ENCODE results near the gene KISS1R. TPM values are rescaled to one million over a fixed set of nuclear protein-coding genes. Genes with fewer than 3 reads are reported as not detected.

The KISS1R gene
- total RNA-seq, 5 donors from 2014 or later (not counting 1 experiment from before 2014, with no cell fraction given): 1.5 to 4.9 (median 2.8) TPM

- Histone ChIP-seq H3K27me3 (replicated peaks in 1 of 2; ENCODE audit: control insufficient read depth in 2 of 2, extremely low read depth in 1 of 2, insufficient read depth in 2 of 2, low read length in 1 of 2) (no peaks in the 10 kb centered on the region), H3K4me1 (ENCODE audit: control insufficient read depth in 1 of 2, extremely low read depth in 1 of 2, insufficient read depth in 2 of 2, low read length in 2 of 2) (peaks cover 2 to 33% of the 10 kb centered on the region in 2 experiments), H3K27ac (ENCODE audit: low read length) (no peak overlapping the region), H3K4me3 (ENCODE audit: control insufficient read depth in 1 of 2, extremely low read depth in 1 of 2, low read length in 1 of 2) (no peak overlapping the region), H3K36me3 (ENCODE audit: control insufficient read depth in 2 of 2, extremely low read depth in 1 of 2, insufficient read depth in 1 of 2, low read length in 1 of 2) (peaks cover 9 to 23% of the 10 kb centered on the region in 2 donors), H3K9me3 (no peaks in the 10 kb centered on the region)
- ATAC-seq (replicated peaks in 1 of 4) (no peak), DNase-seq (no peak)
- H3K27me3 Mint-ChIP-seq: no peaks in the 10 kb centered on the region
- H3K9me3 Mint-ChIP-seq: no peaks in the 10 kb centered on the region
- 98% methylated on average over 28 of the region's 28 CpGs for WGBS (ENCODE audit: insufficient coverage)
- ChIA-PET CTCF (no interaction called here), POLR2A (no interaction called here)
- peak overlapping the region in 1 of 3 donors; percentile 59 for H3K4me3 Mint-ChIP-seq
- H3K27ac Mint-ChIP-seq: no peak overlapping the region
- H3K36me3 Mint-ChIP-seq: peaks cover 11% of the 10 kb centered on the region
- peaks cover 10 to 18% (median 17%) of the 10 kb centered on the region in 3 donors for H3K4me1 Mint-ChIP-seq
Measured at GRCh38 chr19:870963-871401, 46.2 kb upstream of the KISS1R start.

- Mint-ChIP-seq H3K36me3 (peaks cover 16% of the 10 kb centered on the region), H3K27ac (peak overlapping the region; percentile 90 to 92), H3K9me3 (no peaks in the 10 kb centered on the region), H3K4me1 (peaks cover 10 to 18% (median 17%) of the 10 kb centered on the region in 3 donors), H3K4me3 (peak overlapping the region; percentile 71 to 79 (median 79)), H3K27me3 (no peaks in the 10 kb centered on the region)
- DNase-seq: peak in 6 of 35 experiments; percentile 15 to 62 (median 36)
- Histone ChIP-seq H3K4me1 (ENCODE audit: control insufficient read depth in 1 of 2, extremely low read depth in 1 of 2, insufficient read depth in 2 of 2, low read length in 2 of 2) (peaks cover 2 to 33% of the 10 kb centered on the region in 2 experiments), H3K27me3 (replicated peaks in 1 of 2; ENCODE audit: control insufficient read depth in 2 of 2, extremely low read depth in 1 of 2, insufficient read depth in 2 of 2, low read length in 1 of 2) (no peaks in the 10 kb centered on the region), H3K27ac (ENCODE audit: low read length) (peak overlapping the region; percentile 65), H3K36me3 (ENCODE audit: control insufficient read depth in 2 of 2, extremely low read depth in 1 of 2, insufficient read depth in 1 of 2, low read length in 1 of 2) (peaks cover 12 to 23% of the 10 kb centered on the region in 2 donors), H3K9me3 (no peaks in the 10 kb centered on the region), H3K4me3 (ENCODE audit: control insufficient read depth in 1 of 2, extremely low read depth in 1 of 2, low read length in 1 of 2) (no peak overlapping the region)
- peak in 2 of 4 experiments; percentile 0 to 7 for ATAC-seq (replicated peaks in 1 of 4)
- ChIA-PET CTCF (interaction anchor here in 1 of 2 donors (1.0 kb wide), 1 partner anchor 8 kb away, joined by 8 read pairs; no protein-coding TSS in a partner anchor), POLR2A (interaction anchor here in 1 of 2 donors (0.7 kb wide), 1 partner anchor 39 kb away, joined by 5 read pairs; no protein-coding TSS in a partner anchor)
- 94% methylated on average over 18 of the region's 33 CpGs for WGBS (ENCODE audit: insufficient coverage)
Measured at GRCh38 chr19:871446-872265, 45.5 kb upstream of the KISS1R start.

DNA sequence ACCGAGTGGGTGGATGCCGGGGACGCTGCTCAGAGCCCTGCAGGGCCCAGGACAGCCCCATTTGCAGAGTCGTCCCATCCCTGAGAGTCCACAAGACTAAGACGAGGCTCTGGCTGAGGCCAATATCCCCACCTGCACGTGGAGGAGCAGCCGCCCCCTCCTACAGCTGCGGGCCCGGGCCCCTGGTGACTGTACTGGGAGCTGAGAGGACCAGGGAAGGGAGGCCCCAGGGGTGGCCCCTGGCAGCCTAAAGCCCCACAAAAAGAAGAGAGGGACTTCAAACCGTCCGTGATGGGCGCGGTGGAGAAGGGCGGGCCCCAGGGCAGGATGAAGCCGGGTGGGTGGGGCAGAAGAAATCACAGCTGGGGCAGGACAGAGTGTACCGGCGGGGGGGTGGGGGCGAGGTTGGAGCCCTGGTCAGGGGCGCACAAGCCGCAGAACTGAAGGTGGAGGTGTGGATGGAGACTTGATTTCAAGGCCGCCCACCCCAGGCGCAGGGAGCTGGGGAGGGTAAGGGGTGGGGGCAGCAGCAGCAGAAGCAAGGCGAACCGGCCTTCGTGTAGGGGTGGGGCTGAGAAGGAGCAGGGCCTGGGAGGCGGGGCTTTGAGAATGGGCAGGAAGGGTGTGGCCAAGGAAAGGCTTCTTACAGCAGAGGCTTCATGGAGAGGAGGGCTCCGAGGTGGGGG is 44.7 kb upstream of the KISS1R start:
- Histone ChIP-seq H3K27me3 (replicated peaks in 1 of 2; ENCODE audit: control insufficient read depth in 2 of 2, extremely low read depth in 1 of 2, insufficient read depth in 2 of 2, low read length in 1 of 2) (no peaks in the 10 kb centered on the region), H3K27ac (ENCODE audit: low read length) (peak overlapping the region; percentile 65), H3K9me3 (no peaks in the 10 kb centered on the region), H3K36me3 (ENCODE audit: control insufficient read depth in 2 of 2, extremely low read depth in 1 of 2, insufficient read depth in 1 of 2, low read length in 1 of 2) (peaks cover 12 to 27% of the 10 kb centered on the region in 2 donors), H3K4me1 (ENCODE audit: control insufficient read depth in 1 of 2, extremely low read depth in 1 of 2, insufficient read depth in 2 of 2, low read length in 2 of 2) (peaks cover 2 to 33% of the 10 kb centered on the region in 2 experiments), H3K4me3 (ENCODE audit: control insufficient read depth in 1 of 2, extremely low read depth in 1 of 2, low read length in 1 of 2) (peak overlapping the region in 1 of 2 donors; percentile 31)
- DNase-seq (peak; percentile 70 to 92 (median 84)), ATAC-seq (replicated peaks in 1 of 4) (peak; percentile 79 to 83 (median 81))
- peak overlapping the region; percentile 71 to 79 (median 79) for H3K4me3 Mint-ChIP-seq
- no peaks in the 10 kb centered on the region for H3K9me3 Mint-ChIP-seq
- peak overlapping the region; percentile 89 to 92 for H3K27ac Mint-ChIP-seq
- no peaks in the 10 kb centered on the region for H3K27me3 Mint-ChIP-seq
- CTCF ChIA-PET: interaction anchor here in 1 of 2 donors (1.0 to 1.5 kb wide), 2 partner anchors 9 to 21 kb away, joined by 5 to 8 read pairs; partner anchors contain the start of genes MED16 and RNU6-9
- peaks cover 10 to 17% (median 16%) of the 10 kb centered on the region in 3 donors for H3K4me1 Mint-ChIP-seq
- POLR2A ChIA-PET: interaction anchor here in 1 of 2 donors (0.7 kb wide), 1 partner anchor 38 kb away, joined by 5 read pairs; no protein-coding TSS in a partner anchor
- H3K36me3 Mint-ChIP-seq: peaks cover 14% of the 10 kb centered on the region
- 43% methylated on average over 15 of the region's 27 CpGs for WGBS (ENCODE audit: insufficient coverage)

DNA sequence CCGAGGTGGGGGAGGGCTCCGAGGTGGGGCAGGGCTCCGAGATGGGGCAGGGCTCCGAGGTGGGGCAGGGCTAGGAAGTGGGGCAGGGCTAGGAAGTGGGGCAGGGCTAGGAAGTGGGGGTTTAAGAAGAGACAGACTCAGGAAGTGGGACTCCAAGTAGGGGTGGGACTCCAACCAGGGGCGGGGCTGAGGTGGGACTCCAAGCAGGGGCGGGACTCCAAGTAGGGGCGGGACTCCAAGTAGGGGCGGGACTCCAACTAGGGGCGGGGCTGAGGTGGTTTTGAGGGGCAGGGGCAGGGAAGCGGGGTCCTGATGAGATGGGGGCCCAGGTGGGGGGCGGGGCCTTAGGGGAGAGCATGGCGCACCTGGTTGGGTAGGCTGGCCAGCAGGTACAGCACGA is 44.0 kb upstream of the KISS1R start:
- WGBS (ENCODE audit: insufficient coverage): 37% methylated on average over 6 of the region's 13 CpGs
- DNase-seq (peak; percentile 59 to 92 (median 80)), ATAC-seq (replicated peaks in 1 of 4) (peak; percentile 74 to 86 (median 82))
- no peaks in the 10 kb centered on the region for H3K9me3 Mint-ChIP-seq
- peak overlapping the region in 1 of 2 donors; percentile 65 for H3K27ac Mint-ChIP-seq
- no peak overlapping the region for H3K4me3 ChIP-seq (ENCODE audit: control insufficient read depth in 1 of 2, extremely low read depth in 1 of 2, low read length in 1 of 2)
- no peak overlapping the region for H3K27ac ChIP-seq (ENCODE audit: low read length)
- H3K36me3 ChIP-seq (ENCODE audit: control insufficient read depth in 2 of 2, extremely low read depth in 1 of 2, insufficient read depth in 1 of 2, low read length in 1 of 2): peaks cover 12 to 22% of the 10 kb centered on the region in 2 donors
- peaks cover 12% of the 10 kb centered on the region for H3K36me3 Mint-ChIP-seq
- CTCF ChIA-PET: interaction anchor here in 1 of 2 donors (1.0 to 1.5 kb wide), 2 partner anchors 9 to 20 kb away, joined by 5 to 8 read pairs; partner anchors contain the start of genes MED16 and RNU6-9
- H3K4me1 ChIP-seq (ENCODE audit: control insufficient read depth in 1 of 2, extremely low read depth in 1 of 2, insufficient read depth in 2 of 2, low read length in 2 of 2): peaks cover 2 to 30% of the 10 kb centered on the region in 2 experiments
- peaks cover 10 to 15% (median 14%) of the 10 kb centered on the region in 3 donors for H3K4me1 Mint-ChIP-seq
- no peaks in the 10 kb centered on the region for H3K9me3 ChIP-seq
- no peaks in the 10 kb centered on the region for H3K27me3 ChIP-seq (replicated peaks in 1 of 2; ENCODE audit: control insufficient read depth in 2 of 2, extremely low read depth in 1 of 2, insufficient read depth in 2 of 2, low read length in 1 of 2)
- peak overlapping the region in 1 of 3 donors; percentile 79 for H3K4me3 Mint-ChIP-seq
- H3K27me3 Mint-ChIP-seq: no peaks in the 10 kb centered on the region
- POLR2A ChIA-PET: no interaction called here

- Mint-ChIP-seq H3K36me3 (peaks cover 12% of the 10 kb centered on the region), H3K27me3 (no peaks in the 10 kb centered on the region), H3K4me1 (peaks cover 10 to 15% (median 14%) of the 10 kb centered on the region in 3 donors), H3K9me3 (no peaks in the 10 kb centered on the region), H3K4me3 (no peak overlapping the region), H3K27ac (no peak overlapping the region)
- 98% methylated on average over 22 of the region's 22 CpGs for WGBS (ENCODE audit: insufficient coverage)
- Histone ChIP-seq H3K4me3 (ENCODE audit: control insufficient read depth in 1 of 2, extremely low read depth in 1 of 2, low read length in 1 of 2) (no peak overlapping the region), H3K36me3 (ENCODE audit: control insufficient read depth in 2 of 2, extremely low read depth in 1 of 2, insufficient read depth in 1 of 2, low read length in 1 of 2) (peaks cover 12 to 21% of the 10 kb centered on the region in 2 donors), H3K27ac (ENCODE audit: low read length) (no peak overlapping the region), H3K27me3 (replicated peaks in 1 of 2; ENCODE audit: control insufficient read depth in 2 of 2, extremely low read depth in 1 of 2, insufficient read depth in 2 of 2, low read length in 1 of 2) (no peaks in the 10 kb centered on the region), H3K9me3 (no peaks in the 10 kb centered on the region), H3K4me1 (ENCODE audit: control insufficient read depth in 1 of 2, extremely low read depth in 1 of 2, insufficient read depth in 2 of 2, low read length in 2 of 2) (peaks cover 2 to 30% of the 10 kb centered on the region in 2 experiments)
- no peak for ATAC-seq (replicated peaks in 1 of 4)
- DNase-seq: no peak
- ChIA-PET POLR2A (interaction anchor here in 1 of 2 donors (0.6 kb wide), 1 partner anchor 37 kb away, joined by 4 read pairs; no protein-coding TSS in a partner anchor), CTCF (interaction anchor here in 1 of 2 donors (1.5 kb wide), 1 partner anchor 20 kb away, joined by 5 read pairs; the partner anchor contains the start of genes MED16 and RNU6-9)
Measured at GRCh38 chr19:873561-874041, 43.5 kb upstream of the KISS1R start.

Data from T-cell (primary cell).